Kidney (tissue), 14 donors: ENCODE measurements around the gene HOXA4. TPM values are rescaled to one million over a fixed set of nuclear protein-coding genes. Genes with fewer than 3 reads are reported as not detected.

Source experiments
- DNase-seq, 5 donors: peaks; one replicate each; pipeline ENCODE4 v3.0.0-alpha.2; 2013 to 2020
- FAIRE-seq: peaks from 2 replicates; lab custom pipeline; 2012; peaks lifted over from hg19 to GRCh38; lab: Jason Lieb, UNC
- H3K27ac ChIP-seq, 2 donors: one replicate each; pipeline ENCODE4 v1.7.0; 2013; ENCODE audit warnings: low read depth in 2 of 2, low read length in 2 of 2, inconsistent platforms in 1 of 2
- H3K27me3 ChIP-seq: one replicate; pipeline ENCODE4 v1.7.1; 2013; ENCODE audit warnings: low read length, inconsistent platforms; ENCODE audit not compliant: control insufficient read depth, insufficient read depth
- H3K36me3 ChIP-seq, 3 donors: one replicate each; pipeline versions ENCODE4 v1.7.0 to v1.7.1; 2013; ENCODE audit warnings: low read length in 3 of 3, control low read depth in 1 of 3, inconsistent platforms in 1 of 3; ENCODE audit not compliant: insufficient read depth in 3 of 3, control insufficient read depth in 2 of 3
- H3K4me1 ChIP-seq, 3 donors: one replicate each; pipeline versions ENCODE4 v1.7.0 to v1.7.1; 2013; ENCODE audit warnings: low read length in 3 of 3, inconsistent platforms in 1 of 3, low read depth in 1 of 3; ENCODE audit not compliant: control insufficient read depth in 2 of 3, insufficient read depth in 2 of 3
- H3K4me3 ChIP-seq, 3 donors: one replicate each; pipeline versions ENCODE4 v1.7.0 to v1.8.1; 2013; ENCODE audit warnings: low read length in 3 of 3, control low read depth in 1 of 3, inconsistent platforms in 1 of 3
- H3K9ac ChIP-seq, 3 donors: one replicate each; pipeline versions ENCODE4 v1.7.0 to v1.7.1; 2013; ENCODE audit warnings: low read length in 3 of 3, control low read depth in 1 of 3, inconsistent platforms in 1 of 3
- H3K9me3 ChIP-seq, 3 donors: one replicate each; pipeline versions ENCODE4 v1.7.0 to v1.7.1; 2013; ENCODE audit warnings: low read length in 3 of 3, control low read depth in 1 of 3, inconsistent platforms in 1 of 3; ENCODE audit not compliant: control insufficient read depth in 2 of 3, insufficient read depth in 1 of 3
- intact Hi-C: fragments of 100-400 bp; cut with DNase I; formaldehyde crosslinking; loops from one replicate; pipeline ENCODE4 v1.11.1; 2022
- polyA plus RNA-seq: library from polyadenylated mRNA; stranded (reverse); fragments of 350-450 nt; fragmentation: Illumina TruSeq; extraction: RNeasy Lipid Tissue Mini Kit (QIAGEN cat#74804); gene quantifications from one replicate; pipeline ENCODE4 v1.2.3, GENCODE V29; 2014; ENCODE audit warnings: low read depth, low replicate concordance; ENCODE audit not compliant: insufficient read depth
- total RNA-seq: library from RNA; stranded (reverse); fragmentation: NEBNext Ultra II Directional; extraction: Animal tissue kit (Norgen Biotek cat#: 25700); gene quantifications from one replicate; pipeline ENCODE4 v1.2.1, GENCODE V29; 2021
- TF ChIP-seq, protein P1 (sequence below): IDR thresholded peaks from 3 replicates; pipeline ENCODE4 v1.5.1; 2012; ENCODE audit warnings: mild to moderate bottlenecking, moderate library complexity, borderline replicate concordance; ENCODE audit not compliant: insufficient read depth; ENCODE audit errors: extremely low read depth
- donor health status: control.
- donor health status: control.
- donor health status: control.
- donor health status: control.
- donor health status: control.
- donor health status: DM: yes; HTN: yes; CAD: no.
- donor health status: Normal renal cell carcinoma (clear cell type).

HOXA4 gene
- total and polyA plus RNA-seq, 2 donors from 2014 or later: 11.2 to 13.0 TPM

DNA sequence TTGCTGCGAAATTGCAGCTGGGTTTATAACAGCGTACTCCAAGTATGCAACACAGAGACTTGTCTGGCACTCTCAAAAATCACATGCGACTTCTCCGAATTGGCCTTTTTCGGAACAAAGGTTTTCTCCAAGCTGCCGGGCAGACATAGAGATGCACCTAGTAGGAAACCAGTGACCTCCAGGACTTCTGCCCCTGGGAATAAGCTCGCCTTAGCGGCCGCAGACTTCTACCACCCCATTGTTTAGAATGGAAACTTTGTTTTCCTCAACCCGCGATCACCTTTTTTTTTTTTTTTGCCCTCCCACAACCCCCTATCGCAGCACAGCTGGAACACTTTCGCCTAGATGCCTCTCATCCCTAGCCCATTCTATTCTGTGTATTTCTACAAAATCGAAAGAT is 48.5 kb upstream of the HOXA4 start:
- H3K27me3 ChIP-seq: no peaks in the 10 kb centered on the region
- peak overlapping the region; percentile 60 to 94 for H3K27ac ChIP-seq
- peak overlapping the region; percentile 67 to 86 (median 68) for H3K4me3 ChIP-seq
- H3K9ac ChIP-seq: peak overlapping the region; percentile 56 to 74 (median 63)
- H3K4me1 ChIP-seq: peaks cover 0 to 4% (median 0%) of the 10 kb centered on the region in 3 donors
- no peaks in the 10 kb centered on the region for H3K36me3 ChIP-seq
- peak in 2 of 5 donors; percentile 31 to 42 for DNase-seq
- intact Hi-C loops: loop anchor here (10.0 kb wide), 1 partner anchor 1324 kb away; no protein-coding TSS in a partner anchor
- FAIRE-seq: no peak
- no peaks in the 10 kb centered on the region for H3K9me3 ChIP-seq
- TF ChIP-seq, protein P1, sequence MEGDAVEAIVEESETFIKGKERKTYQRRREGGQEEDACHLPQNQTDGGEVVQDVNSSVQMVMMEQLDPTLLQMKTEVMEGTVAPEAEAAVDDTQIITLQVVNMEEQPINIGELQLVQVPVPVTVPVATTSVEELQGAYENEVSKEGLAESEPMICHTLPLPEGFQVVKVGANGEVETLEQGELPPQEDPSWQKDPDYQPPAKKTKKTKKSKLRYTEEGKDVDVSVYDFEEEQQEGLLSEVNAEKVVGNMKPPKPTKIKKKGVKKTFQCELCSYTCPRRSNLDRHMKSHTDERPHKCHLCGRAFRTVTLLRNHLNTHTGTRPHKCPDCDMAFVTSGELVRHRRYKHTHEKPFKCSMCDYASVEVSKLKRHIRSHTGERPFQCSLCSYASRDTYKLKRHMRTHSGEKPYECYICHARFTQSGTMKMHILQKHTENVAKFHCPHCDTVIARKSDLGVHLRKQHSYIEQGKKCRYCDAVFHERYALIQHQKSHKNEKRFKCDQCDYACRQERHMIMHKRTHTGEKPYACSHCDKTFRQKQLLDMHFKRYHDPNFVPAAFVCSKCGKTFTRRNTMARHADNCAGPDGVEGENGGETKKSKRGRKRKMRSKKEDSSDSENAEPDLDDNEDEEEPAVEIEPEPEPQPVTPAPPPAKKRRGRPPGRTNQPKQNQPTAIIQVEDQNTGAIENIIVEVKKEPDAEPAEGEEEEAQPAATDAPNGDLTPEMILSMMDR: no peak

DNA sequence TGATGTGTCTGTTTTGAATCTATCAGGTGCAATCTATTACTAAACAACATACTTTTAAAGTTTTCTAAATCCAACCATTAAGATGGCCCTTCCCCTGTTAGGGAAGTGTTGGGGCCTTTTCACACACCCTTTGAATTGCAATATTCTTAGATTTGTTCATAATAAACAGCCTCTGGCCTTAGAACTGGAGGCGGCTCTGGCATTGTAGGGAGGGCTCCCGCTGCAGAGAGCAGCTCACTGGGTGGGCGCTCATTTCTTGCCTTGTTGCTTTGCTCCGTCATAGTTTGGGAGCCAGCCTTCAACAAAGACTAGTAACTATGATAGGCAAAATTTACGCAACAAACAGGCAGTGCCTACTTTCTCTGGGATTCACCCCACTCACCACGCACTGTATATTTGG is 47.8 kb upstream of the HOXA4 start:
- TF ChIP-seq, protein P1: no peak
- Histone ChIP-seq H3K9ac (peak overlapping the region; percentile 34 to 63 (median 56)), H3K9me3 (no peaks in the 10 kb centered on the region), H3K36me3 (no peaks in the 10 kb centered on the region), H3K4me3 (peak overlapping the region; percentile 49 to 86 (median 67)), H3K27me3 (no peaks in the 10 kb centered on the region), H3K4me1 (peaks cover 0 to 4% (median 0%) of the 10 kb centered on the region in 3 donors), H3K27ac (peak overlapping the region; percentile 7 to 78)
- intact Hi-C loops: loop anchor here (10.0 kb wide), 1 partner anchor 1324 kb away; no protein-coding TSS in a partner anchor
- FAIRE-seq: no peak
- DNase-seq: peak in 2 of 5 donors; percentile 40 to 44

DNA sequence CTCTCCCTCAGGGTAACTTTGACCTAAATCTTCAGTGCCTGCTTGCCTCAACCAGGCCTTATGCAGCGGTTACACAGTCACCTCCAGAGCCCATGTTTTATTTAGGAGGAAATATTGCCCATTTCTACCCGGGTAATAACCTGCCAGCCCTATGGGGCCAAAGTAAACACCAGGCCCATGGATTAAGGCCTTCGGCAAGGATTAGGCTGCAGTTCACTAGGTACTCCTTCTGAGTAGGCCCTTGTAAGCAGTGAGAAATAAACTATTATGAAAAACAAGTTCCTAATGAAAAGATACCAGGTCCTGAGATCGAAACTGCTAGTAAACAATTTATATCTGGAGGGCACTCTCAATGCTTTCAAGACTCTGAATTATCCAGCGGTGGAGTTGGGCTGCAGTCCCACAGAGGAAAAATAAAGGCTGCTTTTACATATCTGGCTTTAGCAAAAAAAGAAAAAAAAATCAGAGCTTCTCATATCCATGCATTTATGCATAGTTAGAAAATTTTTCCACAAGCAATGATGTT is 47.3 kb upstream of the HOXA4 start:
- peak overlapping the region; percentile 56 to 63 (median 58) for H3K9ac ChIP-seq
- peak in 2 of 5 donors; percentile 33 to 40 for DNase-seq
- intact Hi-C loops: loop anchor here (10.0 kb wide), 1 partner anchor 1323 kb away; no protein-coding TSS in a partner anchor

More for the DNA sequence above, 47.3 kb upstream of the HOXA4 start:
- Histone ChIP-seq H3K36me3 (no peaks in the 10 kb centered on the region), H3K27ac (peak overlapping the region; percentile 61 to 78), H3K4me1 (peaks cover 0 to 4% (median 0%) of the 10 kb centered on the region in 3 donors), H3K27me3 (no peaks in the 10 kb centered on the region), H3K9me3 (no peaks in the 10 kb centered on the region), H3K4me3 (peak overlapping the region; percentile 49 to 86 (median 67))
- TF ChIP-seq, protein P1: no peak
- FAIRE-seq: no peak
